ENCODE results near the gene YDJC.
"Not testable (repeated sequence)": the region's sequence is repeated elsewhere in the genome, so short reads cannot be mapped to it uniquely, and the experiment has no call there.

The YDJC gene

GRCh38 chr22:21641417-21641788, 11.6 kb upstream of the YDJC start:
- peak; percentile 69 for DNase-seq (ENCODE audit: low read depth)
- TF ChIP-seq MYC (IDR thresholded peaks at IDR 0.05; ENCODE audit: low read depth, low read length) (peak; percentile 53), MAX (IDR thresholded peaks at IDR 0.05; ENCODE audit: low read depth, low read length) (peak; percentile 58; the same call in 1 of the 2 replicates), CTCF (IDR thresholded peaks at IDR 0.05; ENCODE audit: low read depth, low read length) (peak; percentile 37), POLR2A (IDR thresholded peaks at IDR 0.05; ENCODE audit: extremely low read depth, insufficient read length) (no peak)
- H3K4me3 ChIP-seq (ENCODE audit: low read depth, low read length) = peak overlapping the region; percentile 76

- DNase-seq (ENCODE audit: low read depth) = no peak
- H3K4me3 ChIP-seq (ENCODE audit: low read depth, low read length) = peak overlapping the region; percentile 76
- TF ChIP-seq CTCF (IDR thresholded peaks at IDR 0.05; ENCODE audit: low read depth, low read length) = no peak
Measured at GRCh38 chr22:21640810-21641209, 11.0 kb upstream of the YDJC start.

GRCh38 chr22:21639359-21639758, 9.5 kb upstream of the YDJC start:
- no peak for DNase-seq (ENCODE audit: low read depth)
- TF ChIP-seq MAX (IDR thresholded peaks at IDR 0.05; ENCODE audit: low read depth, low read length) = no peak
- TF ChIP-seq MYC (IDR thresholded peaks at IDR 0.05; ENCODE audit: low read depth, low read length) = no peak
- no peak for TF ChIP-seq CTCF (IDR thresholded peaks at IDR 0.05; ENCODE audit: low read depth, low read length)
- no peak for TF ChIP-seq POLR2A (IDR thresholded peaks at IDR 0.05; ENCODE audit: extremely low read depth, insufficient read length)
- no peak overlapping the region for H3K4me3 ChIP-seq (ENCODE audit: low read depth, low read length)

- H3K4me3 ChIP-seq (ENCODE audit: low read depth, low read length); DNase-seq (ENCODE audit: low read depth): not testable (repeated sequence)
Measured at GRCh38 chr22:21637450-21637849, 7.6 kb upstream of the YDJC start.

GRCh38 chr22:21636629-21637218, 6.9 kb upstream of the YDJC start:
- no peak for DNase-seq (ENCODE audit: low read depth)
- TF ChIP-seq POLR2A (IDR thresholded peaks at IDR 0.05; ENCODE audit: extremely low read depth, insufficient read length) = no peak
- TF ChIP-seq MAX (IDR thresholded peaks at IDR 0.05; ENCODE audit: low read depth, low read length) = no peak
- TF ChIP-seq MYC (IDR thresholded peaks at IDR 0.05; ENCODE audit: low read depth, low read length) = no peak
- no peak for TF ChIP-seq CTCF (IDR thresholded peaks at IDR 0.05; ENCODE audit: low read depth, low read length)
- no peak overlapping the region for H3K4me3 ChIP-seq (ENCODE audit: low read depth, low read length)

- TF ChIP-seq CTCF (IDR thresholded peaks at IDR 0.05; ENCODE audit: low read depth, low read length) (no peak), POLR2A (IDR thresholded peaks at IDR 0.05; ENCODE audit: extremely low read depth, insufficient read length) (no peak), MYC (IDR thresholded peaks at IDR 0.05; ENCODE audit: low read depth, low read length) (no peak), MAX (IDR thresholded peaks at IDR 0.05; ENCODE audit: low read depth, low read length) (no peak)
- no peak for DNase-seq (ENCODE audit: low read depth)
- H3K4me3 ChIP-seq (ENCODE audit: low read depth, low read length) = no peak overlapping the region
Measured at GRCh38 chr22:21635771-21636510, 6.1 kb upstream of the YDJC start.
